HG03095 (cell line): Measurements from ENCODE around the gene SIRPA.

Source experiments
- ATAC-seq: cut with Tn5 transposase; IDR thresholded peaks from one replicate; pipeline ENCODE4 v1.9.1; 2021; ENCODE audit warnings: moderate library complexity; ENCODE audit not compliant: unreplicated experiment

SIRPA gene

GRCh38 chr20:1870323-1870722 lies 24.9 kb upstream of the SIRPA start:
- ATAC-seq = no peak

GRCh38 chr20:1870792-1871550 lies 24.2 kb upstream of the SIRPA start:
- ATAC-seq = peak; percentile 53

- ATAC-seq = no peak
These were observed 23.3 kb upstream of the SIRPA start for GRCh38 chr20:1871807-1872458.

GRCh38 chr20:1872459-1873097 lies 22.6 kb upstream of the SIRPA start:
- no peak for ATAC-seq

- ATAC-seq = no peak
These were observed 20.6 kb upstream of the SIRPA start for GRCh38 chr20:1874450-1875182.

- ATAC-seq = no peak
These were observed 20.0 kb upstream of the SIRPA start for GRCh38 chr20:1875183-1875554.

GRCh38 chr20:1875762-1876161 lies 19.4 kb upstream of the SIRPA start:
- no peak for ATAC-seq

- ATAC-seq = no peak
These were observed 18.8 kb upstream of the SIRPA start for GRCh38 chr20:1876217-1876921.

- ATAC-seq = no peak
These were observed 18.1 kb upstream of the SIRPA start for GRCh38 chr20:1876975-1877608.

GRCh38 chr20:1877609-1878200 lies 17.5 kb upstream of the SIRPA start:
- ATAC-seq = no peak

GRCh38 chr20:1879369-1879768 lies 15.8 kb upstream of the SIRPA start:
- no peak for ATAC-seq

- ATAC-seq = no peak
These were observed 15.3 kb upstream of the SIRPA start for GRCh38 chr20:1879934-1880333.

- no peak for ATAC-seq
These were observed 14.5 kb upstream of the SIRPA start for GRCh38 chr20:1880529-1881239.

- no peak for ATAC-seq
These were observed 13.9 kb upstream of the SIRPA start for GRCh38 chr20:1881240-1881835.

- no peak for ATAC-seq
These were observed 13.2 kb upstream of the SIRPA start for GRCh38 chr20:1882026-1882425.

- ATAC-seq = no peak
These were observed 11.2 kb upstream of the SIRPA start for GRCh38 chr20:1883986-1884385.

GRCh38 chr20:1885254-1885653 lies 10.0 kb upstream of the SIRPA start:
- ATAC-seq = no peak

- no peak for ATAC-seq
These were observed 9.1 kb upstream of the SIRPA start for GRCh38 chr20:1885940-1886693.
